Measurements from ENCODE around the gene PHC1. TPM values are rescaled to one million over a fixed set of nuclear protein-coding genes. Genes with fewer than 3 reads are reported as not detected.

PHC1 gene
- total RNA-seq, 1 experiment from 2014 or later: 6.9 TPM

GRCh38 chr12:8911606-8912268 lies 2.6 kb upstream of the PHC1 start:
- intact Hi-C loops (cut with micrococcal nuclease): loop anchor here (5.0 kb wide), 1 partner anchor 136 kb away; no protein-coding TSS in a partner anchor
- no peaks in the 10 kb centered on the region for H3K36me3 ChIP-seq (ENCODE audit: low read depth, low read length)
- H3K4me3 ChIP-seq (ENCODE audit: low read length): no peak overlapping the region
- CTCF ChIA-PET: no interaction called here
- H3K9me3 ChIP-seq (ENCODE audit: low read length): no peaks in the 10 kb centered on the region
- no peaks in the 10 kb centered on the region for H3K9me2 ChIP-seq (replicated peaks; ENCODE audit: low read length)
- BruUV-seq (replicated peaks): no TSS peak
- DNase-seq (peak; percentile 4), ATAC-seq (no peak)
- H3K27me3 ChIP-seq (ENCODE audit: low read length): no peaks in the 10 kb centered on the region
- no peak overlapping the region for H3K27ac ChIP-seq (ENCODE audit: low read length)
- H3F3A ChIP-seq (ENCODE audit: low read length, unreplicated experiment): no peaks in the 10 kb centered on the region
- TF ChIP-seq EZH2 (IDR thresholded peaks at IDR 0.05; ENCODE audit: low read length, unreplicated experiment) (no peak), EZH2phosphoT487 (IDR thresholded peaks at IDR 0.05; ENCODE audit: borderline replicate concordance, low read length) (no peak)
- TF ChIP-seq, protein P1, sequence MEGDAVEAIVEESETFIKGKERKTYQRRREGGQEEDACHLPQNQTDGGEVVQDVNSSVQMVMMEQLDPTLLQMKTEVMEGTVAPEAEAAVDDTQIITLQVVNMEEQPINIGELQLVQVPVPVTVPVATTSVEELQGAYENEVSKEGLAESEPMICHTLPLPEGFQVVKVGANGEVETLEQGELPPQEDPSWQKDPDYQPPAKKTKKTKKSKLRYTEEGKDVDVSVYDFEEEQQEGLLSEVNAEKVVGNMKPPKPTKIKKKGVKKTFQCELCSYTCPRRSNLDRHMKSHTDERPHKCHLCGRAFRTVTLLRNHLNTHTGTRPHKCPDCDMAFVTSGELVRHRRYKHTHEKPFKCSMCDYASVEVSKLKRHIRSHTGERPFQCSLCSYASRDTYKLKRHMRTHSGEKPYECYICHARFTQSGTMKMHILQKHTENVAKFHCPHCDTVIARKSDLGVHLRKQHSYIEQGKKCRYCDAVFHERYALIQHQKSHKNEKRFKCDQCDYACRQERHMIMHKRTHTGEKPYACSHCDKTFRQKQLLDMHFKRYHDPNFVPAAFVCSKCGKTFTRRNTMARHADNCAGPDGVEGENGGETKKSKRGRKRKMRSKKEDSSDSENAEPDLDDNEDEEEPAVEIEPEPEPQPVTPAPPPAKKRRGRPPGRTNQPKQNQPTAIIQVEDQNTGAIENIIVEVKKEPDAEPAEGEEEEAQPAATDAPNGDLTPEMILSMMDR (conservative IDR thresholded peaks at IDR 0.05; ENCODE audit: low read depth, low read length): no peak
- no peaks in the 10 kb centered on the region for H3K79me2 ChIP-seq (ENCODE audit: low read length)
- no peak overlapping the region for H3K9ac ChIP-seq (ENCODE audit: low read length)
- H2AFZ ChIP-seq (ENCODE audit: low read length): no peak overlapping the region
- no peaks in the 10 kb centered on the region for H4K20me1 ChIP-seq (ENCODE audit: low read length)
- peaks cover 11% of the 10 kb centered on the region for H3K4me1 ChIP-seq (ENCODE audit: insufficient read depth, low read length)
- POLR2A ChIA-PET (ENCODE audit: unreplicated experiment): no interaction called here
- no peak overlapping the region for H3K4me2 ChIP-seq (ENCODE audit: low read length)

- ChIA-PET POLR2A (ENCODE audit: unreplicated experiment) (no interaction called here), CTCF (no interaction called here)
- no peaks in the 10 kb centered on the region for H3K36me3 ChIP-seq (ENCODE audit: low read depth, low read length)
- no peak for TF ChIP-seq EZH2 (IDR thresholded peaks at IDR 0.05; ENCODE audit: low read length, unreplicated experiment)
- TF ChIP-seq, protein P1 (conservative IDR thresholded peaks at IDR 0.05; ENCODE audit: low read depth, low read length): 0 out of 2 replicates have a peak, but pooled peaks have one; percentile 5
- TF ChIP-seq EZH2phosphoT487 (IDR thresholded peaks at IDR 0.05; ENCODE audit: borderline replicate concordance, low read length): no peak
- peak overlapping the region; percentile 86; the same call in 1 of the 2 replicates for H3K4me2 ChIP-seq (ENCODE audit: low read length)
- no peaks in the 10 kb centered on the region for H3F3A ChIP-seq (ENCODE audit: low read length, unreplicated experiment)
- DNase-seq (peak; percentile 56), ATAC-seq (no peak)
- intact Hi-C loops (cut with micrococcal nuclease): loop anchor here (5.0 kb wide), 1 partner anchor 134 kb away; no protein-coding TSS in a partner anchor
- no TSS peak for BruUV-seq (replicated peaks)
- no peak overlapping the region for H3K4me3 ChIP-seq (ENCODE audit: low read length)
- no peaks in the 10 kb centered on the region for H3K9me3 ChIP-seq (ENCODE audit: low read length)
- H3K27me3 ChIP-seq (ENCODE audit: low read length): no peaks in the 10 kb centered on the region
- H4K20me1 ChIP-seq (ENCODE audit: low read length): no peaks in the 10 kb centered on the region
- H3K9me2 ChIP-seq (replicated peaks; ENCODE audit: low read length): no peaks in the 10 kb centered on the region
- no peaks in the 10 kb centered on the region for H3K79me2 ChIP-seq (ENCODE audit: low read length)
- H2AFZ ChIP-seq (ENCODE audit: low read length): peak overlapping the region; percentile 97; the same call in 1 of the 2 replicates
- H3K27ac ChIP-seq (ENCODE audit: low read length): no peak overlapping the region
- peaks cover 11% of the 10 kb centered on the region for H3K4me1 ChIP-seq (ENCODE audit: insufficient read depth, low read length)
- no peak overlapping the region for H3K9ac ChIP-seq (ENCODE audit: low read length)
Observed at GRCh38 chr12:8912914-8913313, 1.4 kb upstream of the PHC1 start.

DNA sequence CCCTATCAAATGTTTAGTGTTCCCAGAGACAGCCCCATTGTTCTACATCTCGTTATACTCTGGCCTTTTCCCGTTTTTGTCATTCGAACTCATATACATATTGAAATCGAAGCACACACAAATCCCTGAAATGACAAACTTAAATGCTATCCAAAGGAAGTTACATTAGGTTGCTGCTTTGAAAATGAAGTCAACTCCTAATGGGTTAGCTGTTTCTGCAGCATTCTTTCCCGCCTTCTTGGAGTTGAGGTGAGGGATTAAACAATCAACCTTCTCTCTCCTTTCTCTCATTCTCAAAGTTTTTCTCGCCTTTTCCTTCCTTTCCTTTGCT lies 642 bp upstream of the PHC1 start:
- H3K79me2 ChIP-seq (ENCODE audit: low read length): no peaks in the 10 kb centered on the region
- ChIA-PET POLR2A (ENCODE audit: unreplicated experiment) (interaction anchor here (0.7 kb wide), 1 partner anchor 123 kb away, joined by 8 read pairs; no protein-coding TSS in a partner anchor), CTCF (interaction anchor here (0.6 kb wide), 1 partner anchor 136 kb away, joined by 3 read pairs; no protein-coding TSS in a partner anchor)
- H3K9ac ChIP-seq (ENCODE audit: low read length): peak overlapping the region; percentile 35; the same call in 1 of the 2 replicates
- no TSS peak for BruUV-seq (replicated peaks)
- no peaks in the 10 kb centered on the region for H3K9me3 ChIP-seq (ENCODE audit: low read length)
- H3K4me2 ChIP-seq (ENCODE audit: low read length): peak overlapping the region; percentile 86
- no peaks in the 10 kb centered on the region for H4K20me1 ChIP-seq (ENCODE audit: low read length)
- no peaks in the 10 kb centered on the region for H3K27me3 ChIP-seq (ENCODE audit: low read length)
- TF ChIP-seq, protein P1 (conservative IDR thresholded peaks at IDR 0.05; ENCODE audit: low read depth, low read length): no peak
- TF ChIP-seq EZH2 (IDR thresholded peaks at IDR 0.05; ENCODE audit: low read length, unreplicated experiment) (no peak), EZH2phosphoT487 (IDR thresholded peaks at IDR 0.05; ENCODE audit: borderline replicate concordance, low read length) (no peak)
- DNase-seq: no peak
- no peaks in the 10 kb centered on the region for H3K9me2 ChIP-seq (replicated peaks; ENCODE audit: low read length)
- H3K27ac ChIP-seq (ENCODE audit: low read length): no peak overlapping the region
- peak overlapping the region; percentile 82 for H3K4me3 ChIP-seq (ENCODE audit: low read length)
- no peak for ATAC-seq
- H2AFZ ChIP-seq (ENCODE audit: low read length): peak overlapping the region; percentile 97
- H3F3A ChIP-seq (ENCODE audit: low read length, unreplicated experiment): no peaks in the 10 kb centered on the region
- intact Hi-C loops (cut with micrococcal nuclease): loop anchor here (2.0 to 5.0 kb wide), 2 partner anchors 35 to 134 kb away; partner anchors contain the start of gene M6PR
- H3K4me1 ChIP-seq (ENCODE audit: insufficient read depth, low read length): peaks cover 11% of the 10 kb centered on the region
- H3K36me3 ChIP-seq (ENCODE audit: low read depth, low read length): no peaks in the 10 kb centered on the region
